Activated T-cell treated with anti-CD3 and anti-CD28 coated beads for 24 hours (primary cell): Measurements from ENCODE around the gene WDR1.
A peak's percentile ranks its signal among the peaks of the same experiment; 100 is the strongest.
"Not testable (repeated sequence)": the region's sequence is repeated elsewhere in the genome, so short reads cannot be mapped to it uniquely, and the experiment has no call there.

ENCODE experiments used
- DNase-seq: peaks from one replicate; pipeline ENCODE4 v3.0.0-alpha.2; 2020; ENCODE audit warnings: low read depth

The WDR1 gene

GRCh38 chr4:10131202-10131601 lies 14.6 kb upstream of the WDR1 start:
- DNase-seq: no peak

DNA sequence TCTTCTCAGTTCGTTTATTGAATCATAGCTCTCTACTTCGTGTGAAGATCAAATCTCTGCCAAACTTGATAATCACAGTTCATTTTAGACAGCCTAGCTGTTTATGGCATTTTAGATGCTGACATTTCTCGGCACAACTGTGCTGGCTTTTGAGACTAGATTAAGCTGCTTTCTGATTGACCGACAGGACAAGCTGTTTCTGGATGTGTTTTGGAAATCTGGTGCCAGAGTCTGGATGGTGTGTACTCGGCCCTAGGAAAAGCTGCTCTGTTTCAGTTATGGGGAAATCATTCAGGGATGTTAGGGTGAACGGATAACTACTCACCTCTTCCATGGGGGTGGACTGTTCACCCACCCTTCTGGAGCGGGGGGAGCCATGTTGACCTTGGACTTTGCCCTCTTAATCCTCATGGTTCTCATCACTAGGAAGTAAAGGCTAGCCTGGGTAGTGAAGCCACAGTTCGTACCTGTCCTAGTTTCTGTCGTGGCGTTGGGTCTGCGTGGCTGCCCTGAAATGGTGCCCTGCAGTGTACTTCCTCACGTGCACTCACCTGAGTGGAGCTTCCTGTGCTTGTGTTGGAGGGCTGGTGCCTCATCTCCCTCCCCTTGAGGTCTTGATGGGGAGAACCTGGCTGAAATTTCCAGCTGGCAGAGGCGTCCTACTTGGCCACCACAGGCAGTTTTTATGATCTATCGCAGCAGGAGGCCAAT lies 13.7 kb upstream of the WDR1 start:
- no peak for DNase-seq

GRCh38 chr4:10129196-10130177 lies 12.9 kb upstream of the WDR1 start:
- no peak for DNase-seq

DNA sequence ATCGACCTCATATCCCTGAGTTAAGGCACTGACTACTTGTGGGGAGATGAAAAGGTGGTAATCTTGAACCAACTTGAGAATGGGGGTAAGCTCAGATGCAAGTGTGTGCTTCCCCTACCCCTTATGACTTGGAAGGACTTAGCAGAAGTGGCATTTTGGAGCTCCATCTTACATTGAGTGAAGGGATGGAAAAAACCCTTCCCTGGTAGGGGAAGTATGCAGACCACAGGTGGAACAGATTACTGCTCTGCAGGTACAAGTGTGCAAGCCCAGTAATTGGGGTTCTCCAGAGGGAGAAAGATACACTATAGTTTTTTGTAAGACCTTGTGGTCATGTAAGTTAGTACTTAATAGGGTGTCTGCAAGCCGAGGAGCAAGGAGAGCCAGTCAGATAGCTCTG lies 12.2 kb upstream of the WDR1 start:
- DNase-seq: no peak

DNA sequence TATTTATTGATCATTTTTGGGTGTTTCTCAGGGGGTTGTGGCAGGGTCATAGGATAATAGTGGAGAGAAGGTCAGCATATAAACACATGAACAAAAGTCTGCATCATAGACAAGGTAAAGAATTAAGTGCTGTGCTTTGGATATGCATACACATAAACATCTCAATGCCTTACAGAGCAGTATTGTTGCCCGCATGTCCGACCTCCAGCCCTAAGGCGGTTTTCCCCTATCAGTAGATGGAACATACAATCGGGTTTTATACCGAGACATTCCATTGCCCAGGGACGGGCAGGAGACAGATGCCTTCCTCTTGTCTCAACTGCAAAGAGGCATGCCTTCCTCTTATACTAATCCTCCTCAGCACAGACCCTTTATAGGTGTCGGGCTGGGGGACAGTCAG lies 10.9 kb upstream of the WDR1 start:
- DNase-seq: not testable (repeated sequence)

DNA sequence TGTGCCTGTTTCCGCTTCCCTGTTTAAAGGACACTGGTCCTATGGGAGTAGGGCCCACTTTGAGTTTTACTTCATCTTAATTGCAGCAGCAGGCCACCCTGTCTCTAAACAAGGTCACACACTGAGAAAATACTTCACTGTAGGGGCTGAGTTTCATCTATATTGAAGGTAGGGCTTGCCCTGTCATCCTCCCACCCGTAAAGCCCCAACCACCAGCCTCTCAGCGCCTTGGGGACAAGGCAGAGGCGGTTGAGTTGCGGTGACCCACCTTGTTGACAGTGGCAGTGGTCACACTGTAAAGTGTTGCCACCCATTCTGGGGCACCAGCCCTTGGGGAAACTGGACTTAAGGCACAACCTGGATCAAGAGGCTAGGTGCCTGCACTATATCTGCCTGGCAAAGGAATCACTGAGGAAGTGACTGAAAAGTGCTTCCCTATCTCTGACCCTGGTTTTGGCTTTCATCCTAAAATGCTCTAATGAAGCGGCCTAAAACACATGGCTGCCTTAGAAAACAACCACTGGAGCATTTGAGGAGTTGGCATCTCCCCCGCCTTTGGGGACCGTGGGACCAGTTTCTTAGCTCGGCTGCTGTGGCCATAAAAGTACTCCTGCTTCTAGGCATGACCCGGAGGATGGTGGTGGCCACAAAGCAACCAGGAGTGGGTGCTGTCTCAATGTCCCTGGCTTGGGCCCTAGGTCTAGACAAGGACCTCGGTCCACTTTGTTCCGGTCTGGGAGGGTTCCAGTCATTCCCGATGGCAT lies 7.8 kb upstream of the WDR1 start:
- DNase-seq: no peak

GRCh38 chr4:10123227-10124101 lies 6.9 kb upstream of the WDR1 start:
- DNase-seq: no peak

GRCh38 chr4:10122236-10122932 lies 5.8 kb upstream of the WDR1 start:
- no peak for DNase-seq

DNA sequence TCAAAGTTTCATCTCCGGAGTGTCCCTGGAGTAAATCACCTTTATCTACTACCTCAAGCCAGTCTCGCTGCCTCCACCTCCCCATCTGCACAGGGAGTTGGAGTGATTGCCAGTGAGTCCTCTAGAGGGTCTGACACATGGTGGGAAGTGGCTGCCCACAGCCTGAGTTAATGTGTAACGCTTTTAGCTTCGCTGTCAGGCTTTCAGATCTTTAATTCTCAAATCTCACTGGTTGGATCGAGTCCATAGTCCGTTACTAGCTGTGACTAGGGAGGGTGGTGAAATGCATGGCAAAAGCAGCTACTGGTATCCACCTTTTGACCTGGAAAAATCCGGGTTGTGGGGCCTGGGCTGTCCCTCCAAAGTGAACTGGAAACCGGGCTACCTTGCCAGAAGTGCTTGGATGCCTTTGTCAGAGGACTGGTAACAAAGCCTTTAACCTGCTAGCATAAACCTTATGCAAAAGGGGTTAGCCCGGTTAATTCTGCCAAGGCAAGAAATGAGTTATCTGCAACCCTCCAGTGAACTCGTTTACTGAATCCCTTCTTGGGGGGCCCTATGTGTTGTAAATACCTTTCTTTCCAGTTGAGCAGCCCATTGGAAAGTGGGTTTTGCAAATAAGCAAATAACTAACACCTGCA lies 5.1 kb upstream of the WDR1 start:
- no peak for DNase-seq

DNA sequence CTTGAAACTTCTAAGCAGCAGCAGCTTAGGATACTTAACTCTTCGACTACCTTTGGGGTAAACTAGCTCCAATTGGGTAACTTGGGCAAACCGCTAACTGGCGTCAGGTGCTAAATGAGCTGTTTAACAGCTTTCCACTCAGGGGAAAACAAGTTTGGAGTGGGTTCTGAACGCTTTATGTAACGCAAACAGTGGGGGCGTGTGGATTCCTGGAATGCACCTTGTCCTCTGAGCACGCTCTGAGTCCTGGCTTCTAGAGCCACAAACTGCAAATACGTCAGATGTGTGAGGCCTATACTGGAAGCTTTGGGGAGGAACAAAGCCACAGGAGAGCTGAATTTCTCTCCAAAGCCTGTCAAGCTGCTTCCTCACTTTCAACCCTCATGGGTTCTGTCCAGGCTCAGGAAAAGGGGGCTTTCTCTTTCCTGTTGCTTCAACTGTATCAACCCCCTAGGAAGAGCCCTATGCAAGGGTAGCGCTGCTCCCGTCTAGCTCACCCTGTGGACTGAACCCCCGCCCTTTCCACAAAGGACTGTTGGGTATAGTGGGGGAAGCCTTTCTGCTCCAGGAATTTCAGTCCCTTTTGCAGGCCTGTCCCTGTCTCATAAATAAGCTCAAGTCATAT lies 4.5 kb upstream of the WDR1 start:
- DNase-seq: no peak

DNA sequence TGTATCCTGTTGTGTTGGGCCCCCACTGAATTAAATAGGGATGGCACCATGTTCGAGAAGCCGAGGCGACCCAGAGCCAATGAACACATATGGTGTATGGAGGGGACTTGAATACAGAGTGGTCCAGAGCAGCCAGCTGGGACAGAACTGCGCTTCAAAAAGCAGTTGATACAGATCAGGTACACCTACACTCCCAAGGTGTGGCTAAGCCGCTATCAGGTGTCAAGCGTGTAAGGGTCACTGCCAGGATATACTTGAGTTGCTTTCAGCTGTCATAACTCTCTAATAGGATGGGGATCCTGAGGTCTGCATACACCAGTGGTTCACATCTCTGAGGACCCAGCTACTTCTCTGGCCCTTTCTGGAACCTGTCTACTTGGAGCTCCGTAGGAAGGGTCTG lies 3.2 kb upstream of the WDR1 start:
- DNase-seq: no peak

DNA sequence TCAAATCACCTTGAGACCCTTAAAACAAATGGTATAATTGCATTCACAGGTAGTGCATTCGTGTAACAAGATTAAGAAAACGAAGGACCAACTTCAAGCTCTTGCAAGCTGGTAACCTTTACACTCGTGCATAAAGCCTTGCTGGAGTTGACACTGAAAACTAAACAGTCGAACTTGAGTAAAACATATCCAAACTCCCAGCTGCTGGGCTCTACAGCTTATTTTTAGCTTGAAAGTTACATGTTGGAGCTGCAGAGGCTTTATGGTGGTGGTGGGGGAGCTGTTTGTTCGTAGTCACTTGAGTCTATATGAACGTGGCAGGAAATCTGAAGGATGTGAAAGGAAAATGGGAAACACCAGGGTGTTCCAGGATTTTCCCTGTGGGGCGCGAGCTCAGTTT lies 2.7 kb upstream of the WDR1 start:
- DNase-seq: no peak

GRCh38 chr4:10118048-10119004 lies 1.7 kb upstream of the WDR1 start:
- no peak for DNase-seq

DNA sequence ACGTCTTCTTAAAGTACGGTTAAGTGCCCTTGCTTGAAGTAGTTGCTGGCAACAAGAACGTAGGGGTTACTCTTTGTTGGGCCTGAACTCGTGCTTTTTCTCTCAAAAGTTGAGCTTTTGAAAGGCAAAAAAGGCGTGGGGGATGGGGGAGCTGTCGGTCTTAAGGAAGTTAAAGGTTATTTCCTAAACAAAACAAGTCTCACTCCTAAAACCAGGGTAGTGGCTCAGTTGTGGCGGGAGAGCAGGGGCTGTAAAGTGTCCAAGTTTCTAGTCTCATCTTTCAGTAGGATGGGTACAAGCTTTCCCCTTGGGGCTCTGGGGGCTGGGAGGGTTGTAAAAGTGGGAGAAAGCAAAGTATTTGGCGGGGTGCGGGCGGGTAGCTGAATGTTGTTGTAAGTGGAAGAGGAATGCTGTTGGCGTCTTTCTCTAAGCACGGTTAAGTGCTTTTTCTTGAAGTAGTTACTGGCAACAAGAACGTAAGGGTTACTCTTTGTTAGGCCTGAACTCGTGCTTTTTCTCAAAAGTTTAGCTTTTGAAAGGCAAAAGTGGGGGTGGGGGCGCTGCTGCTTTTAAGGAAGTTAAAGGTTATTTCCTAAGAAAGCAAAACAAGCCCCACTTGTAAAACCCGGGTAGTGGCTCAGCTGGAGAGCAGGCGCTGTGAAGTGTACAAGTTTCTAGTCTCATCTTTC lies 904 bp upstream of the WDR1 start:
- no peak for DNase-seq

DNA sequence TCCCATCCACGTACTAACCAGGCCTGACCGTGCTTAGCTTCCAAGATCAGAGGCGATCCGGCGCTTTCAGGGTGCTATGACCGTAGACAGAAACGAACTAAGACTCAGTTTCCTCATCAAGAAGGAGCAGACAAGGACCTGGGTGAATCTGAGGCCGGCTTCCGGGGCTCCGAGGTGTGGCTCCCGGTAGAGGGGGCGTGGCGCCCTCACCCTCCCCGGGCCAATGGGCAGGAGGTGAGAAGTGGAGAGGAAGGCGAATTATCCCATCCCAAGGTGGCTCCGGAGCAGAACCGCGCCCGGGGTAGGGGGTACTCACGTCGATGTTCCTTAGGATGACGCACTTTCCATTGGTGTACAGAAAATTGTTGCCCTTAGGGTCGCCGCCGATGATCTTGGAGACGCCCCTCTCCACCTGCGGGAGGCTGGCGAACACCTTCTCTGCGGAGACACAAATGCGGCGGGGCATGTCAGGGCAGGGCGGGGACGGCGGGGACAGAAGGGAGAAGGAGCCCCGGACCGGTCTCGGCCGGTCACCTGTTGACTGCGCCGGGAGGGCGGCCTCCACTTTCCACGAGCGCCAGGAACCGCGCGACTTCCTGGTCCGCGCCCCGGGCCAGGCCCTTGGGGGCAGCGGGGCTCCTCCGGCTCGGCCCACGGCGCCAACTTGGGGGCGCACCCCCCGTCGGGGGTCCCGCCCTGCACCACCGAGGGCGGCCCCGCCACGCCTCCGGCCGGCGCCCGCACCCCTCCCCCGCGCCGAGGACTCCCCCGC lies 616 bp downstream of the WDR1 start:
- DNase-seq: peak; percentile 64

DNA sequence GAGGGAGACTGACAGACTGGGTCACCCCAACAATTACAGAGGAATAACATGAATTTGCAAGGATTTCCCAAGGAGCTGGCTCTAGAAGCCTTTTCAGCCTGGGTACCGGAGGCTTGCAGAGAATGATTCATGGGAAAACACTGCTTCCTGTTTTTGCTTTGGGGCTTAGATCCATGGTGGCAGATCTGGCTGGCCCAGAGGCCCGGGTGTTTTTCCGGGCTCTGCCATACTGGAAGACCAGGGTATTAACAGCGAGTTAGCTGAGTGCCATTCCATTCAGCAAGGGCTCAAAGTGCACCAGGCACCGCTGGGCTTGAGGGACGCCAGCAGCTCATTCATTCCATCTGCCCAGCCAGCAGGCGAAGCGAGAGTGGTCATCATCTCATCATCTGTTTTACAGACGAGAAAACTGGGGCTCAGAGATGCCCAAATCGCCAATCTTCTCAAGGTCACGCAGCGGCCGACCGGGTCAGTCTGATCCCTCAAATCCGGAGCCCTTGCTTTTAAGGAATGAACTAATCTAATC lies 1.3 kb downstream of the WDR1 start:
- DNase-seq: no peak

GRCh38 chr4:10114607-10115006 lies 2.0 kb downstream of the WDR1 start:
- DNase-seq: no peak
